Osteoblast (primary cell): Measurements from ENCODE around the gene CCDC87. TPM values are rescaled to one million over a fixed set of nuclear protein-coding genes. Genes with fewer than 3 reads are reported as not detected.

ENCODE experiments used
- DNase-seq: peaks from one replicate; pipeline ENCODE4 v3.0.0; 2011; ENCODE audit warnings: low spot score, mixed read lengths; ENCODE audit not compliant: insufficient read length; ENCODE audit errors: missing footprints
- H2AFZ ChIP-seq: 2 replicates; pipeline ENCODE4 v1.6.0; 2011; ENCODE audit warnings: mild to moderate bottlenecking, low read length
- H3K27ac ChIP-seq: 2 replicates; pipeline ENCODE4 v1.5.1; 2011; ENCODE audit warnings: mild to moderate bottlenecking, low read depth, low read length, moderate library complexity
- H3K27me3 ChIP-seq: 2 replicates; pipeline ENCODE4 v1.6.0; 2012; ENCODE audit warnings: mild to moderate bottlenecking, control low read depth, inconsistent platforms, low read length, moderate library complexity; ENCODE audit not compliant: insufficient read depth
- H3K36me3 ChIP-seq: 2 replicates; pipeline ENCODE4 v1.5.1; 2011; ENCODE audit warnings: mild to moderate bottlenecking, low read length, control low read depth, moderate library complexity; ENCODE audit not compliant: insufficient read depth
- H3K4me1 ChIP-seq: 2 replicates; pipeline ENCODE4 v1.5.1; 2011; ENCODE audit warnings: mild to moderate bottlenecking, low read length, control low read depth, moderate library complexity; ENCODE audit not compliant: insufficient read depth
- H3K4me2 ChIP-seq: 2 replicates; pipeline ENCODE4 v1.6.0; 2011; ENCODE audit warnings: mild to moderate bottlenecking, low read length; ENCODE audit not compliant: insufficient read depth
- H3K4me3 ChIP-seq: fragments of 200-600 bp; sonication (generic); 3 replicates; pipeline ENCODE4 v1.5.1; 2012; ENCODE audit warnings: mild to moderate bottlenecking, low read length, inconsistent platforms; ENCODE audit not compliant: insufficient read depth
- H3K79me2 ChIP-seq: 2 replicates; pipeline ENCODE4 v1.6.0; 2012; ENCODE audit warnings: mild to moderate bottlenecking, low read length, control low read depth, inconsistent platforms; ENCODE audit not compliant: insufficient read depth
- H3K9me3 ChIP-seq: 2 replicates; pipeline ENCODE4 v1.5.1; 2011; ENCODE audit warnings: low read depth, low read length, control low read depth
- H4K20me1 ChIP-seq: 2 replicates; pipeline ENCODE4 v1.6.0; 2012; ENCODE audit warnings: mild to moderate bottlenecking, low read length, control low read depth; ENCODE audit not compliant: insufficient read depth
- CTCF ChIP-seq: IDR thresholded peaks from 2 replicates; pipeline ENCODE4 v1.5.1; 2011; ENCODE audit warnings: mild to moderate bottlenecking, low read depth, low read length, moderate library complexity; ENCODE audit errors: extremely low read depth
- total RNA-seq: library from RNA; depleted of rRNA; stranded (reverse); fragments of >200 nt; gene quantifications from 2 replicates; pipeline ENCODE4 v1.2.3, GENCODE V29; 2012

The CCDC87 gene
- total RNA-seq, 1 donor: 1.1 TPM

GRCh38 chr11:66557733-66558326, 35.0 kb downstream of the CCDC87 start:
- peak; percentile 72 for DNase-seq
- TF ChIP-seq CTCF: no peak
- no peaks in the 10 kb centered on the region for H3K36me3 ChIP-seq
- H2AFZ ChIP-seq: no peak overlapping the region
- no peak overlapping the region for H3K4me2 ChIP-seq
- no peaks in the 10 kb centered on the region for H3K79me2 ChIP-seq
- H3K4me1 ChIP-seq: no peaks in the 10 kb centered on the region
- H4K20me1 ChIP-seq: no peaks in the 10 kb centered on the region
- H3K27me3 ChIP-seq: peaks cover 41% of the 10 kb centered on the region
- H3K27ac ChIP-seq: no peak overlapping the region
- no peak overlapping the region for H3K4me3 ChIP-seq
- H3K9me3 ChIP-seq: no peaks in the 10 kb centered on the region

GRCh38 chr11:66556086-66556485, 36.8 kb downstream of the CCDC87 start:
- H3K36me3 ChIP-seq: no peaks in the 10 kb centered on the region
- no peak overlapping the region for H3K4me3 ChIP-seq
- DNase-seq: peak; percentile 43
- H3K4me1 ChIP-seq: no peaks in the 10 kb centered on the region
- H3K27me3 ChIP-seq: peaks cover 41% of the 10 kb centered on the region
- no peaks in the 10 kb centered on the region for H3K79me2 ChIP-seq
- no peak overlapping the region for H2AFZ ChIP-seq
- H3K4me2 ChIP-seq: no peak overlapping the region
- H3K27ac ChIP-seq: no peak overlapping the region
- H4K20me1 ChIP-seq: no peaks in the 10 kb centered on the region
- no peak for TF ChIP-seq CTCF
- H3K9me3 ChIP-seq: no peaks in the 10 kb centered on the region

- peak; percentile 84 for DNase-seq
- Histone ChIP-seq H3K79me2 (no peaks in the 10 kb centered on the region), H4K20me1 (no peaks in the 10 kb centered on the region), H3K9me3 (no peaks in the 10 kb centered on the region), H2AFZ (no peak overlapping the region), H3K36me3 (no peaks in the 10 kb centered on the region), H3K4me1 (no peaks in the 10 kb centered on the region), H3K27ac (no peak overlapping the region), H3K27me3 (peaks cover 35% of the 10 kb centered on the region), H3K4me3 (no peak overlapping the region), H3K4me2 (no peak overlapping the region)
- no peak for TF ChIP-seq CTCF
Observed at GRCh38 chr11:66555416-66555815, 37.4 kb downstream of the CCDC87 start.

GRCh38 chr11:66554602-66555001, 38.3 kb downstream of the CCDC87 start:
- no peak overlapping the region for H3K4me2 ChIP-seq
- DNase-seq: peak; percentile 71
- H3K79me2 ChIP-seq: no peaks in the 10 kb centered on the region
- no peaks in the 10 kb centered on the region for H3K9me3 ChIP-seq
- H3K4me3 ChIP-seq: no peak overlapping the region
- no peaks in the 10 kb centered on the region for H4K20me1 ChIP-seq
- H3K27ac ChIP-seq: no peak overlapping the region
- no peaks in the 10 kb centered on the region for H3K36me3 ChIP-seq
- H3K4me1 ChIP-seq: no peaks in the 10 kb centered on the region
- TF ChIP-seq CTCF: no peak
- H3K27me3 ChIP-seq: peaks cover 36% of the 10 kb centered on the region
- no peak overlapping the region for H2AFZ ChIP-seq
